Uterus (tissue), 2 donors: ENCODE data around the gene AGBL4.

Source experiments
- POLR2A ChIP-seq, 2 donors: fragments of 450-650 bp; IDR thresholded peaks; one replicate each; pipeline ENCODE4 v1.6.1; 2016; ENCODE audit warnings: antibody characterized with exemption in 2 of 2, mild to moderate bottlenecking in 1 of 2, moderate library complexity in 1 of 2
- TF ChIP-seq, protein P1 (sequence below), 4 experiments: fragments of 200-600 bp in 2 of 4; fragments of 450-650 bp in 2 of 4; sonication (generic) in 2 of 4; IDR thresholded peaks; one replicate each; pipeline ENCODE4 v1.5.1; 2016 to 2019; ENCODE audit warnings: antibody characterized with exemption in 4 of 4, mild to moderate bottlenecking in 2 of 4, moderate library complexity in 1 of 4

DNA sequence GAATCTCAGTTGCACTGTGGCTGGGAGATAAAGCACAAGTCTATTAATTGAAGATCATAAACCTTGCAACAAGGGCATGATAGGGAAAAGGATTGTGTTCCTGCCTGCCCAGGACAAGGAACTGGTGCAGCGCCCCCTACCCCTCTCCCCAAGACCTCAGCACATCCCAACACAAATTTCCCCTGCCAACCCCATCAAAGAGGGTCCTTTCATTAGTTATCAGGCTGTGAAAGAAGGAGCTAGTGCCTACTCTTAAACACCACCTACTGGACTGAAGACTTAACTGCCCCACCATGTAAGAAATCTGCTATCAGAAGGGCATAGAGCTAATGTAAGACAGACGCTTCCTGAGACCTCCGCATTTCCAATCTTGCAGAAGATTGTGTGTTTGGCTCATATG lies 372.6 kb downstream of the AGBL4 start:
- TF ChIP-seq, protein P1, sequence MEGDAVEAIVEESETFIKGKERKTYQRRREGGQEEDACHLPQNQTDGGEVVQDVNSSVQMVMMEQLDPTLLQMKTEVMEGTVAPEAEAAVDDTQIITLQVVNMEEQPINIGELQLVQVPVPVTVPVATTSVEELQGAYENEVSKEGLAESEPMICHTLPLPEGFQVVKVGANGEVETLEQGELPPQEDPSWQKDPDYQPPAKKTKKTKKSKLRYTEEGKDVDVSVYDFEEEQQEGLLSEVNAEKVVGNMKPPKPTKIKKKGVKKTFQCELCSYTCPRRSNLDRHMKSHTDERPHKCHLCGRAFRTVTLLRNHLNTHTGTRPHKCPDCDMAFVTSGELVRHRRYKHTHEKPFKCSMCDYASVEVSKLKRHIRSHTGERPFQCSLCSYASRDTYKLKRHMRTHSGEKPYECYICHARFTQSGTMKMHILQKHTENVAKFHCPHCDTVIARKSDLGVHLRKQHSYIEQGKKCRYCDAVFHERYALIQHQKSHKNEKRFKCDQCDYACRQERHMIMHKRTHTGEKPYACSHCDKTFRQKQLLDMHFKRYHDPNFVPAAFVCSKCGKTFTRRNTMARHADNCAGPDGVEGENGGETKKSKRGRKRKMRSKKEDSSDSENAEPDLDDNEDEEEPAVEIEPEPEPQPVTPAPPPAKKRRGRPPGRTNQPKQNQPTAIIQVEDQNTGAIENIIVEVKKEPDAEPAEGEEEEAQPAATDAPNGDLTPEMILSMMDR (IDR thresholded peaks at IDR 0.05): no peak
- TF ChIP-seq POLR2A (IDR thresholded peaks at IDR 0.05): no peak
